A172 (cell line): Measurements from ENCODE around the gene STK17A. TPM values are rescaled to one million over a fixed set of nuclear protein-coding genes. Genes with fewer than 3 reads are reported as not detected.
"Not testable (repeated sequence)": the region's sequence is repeated elsewhere in the genome, so short reads cannot be mapped to it uniquely, and the experiment has no call there.

Experiments
- DNase-seq: peaks from one replicate; pipeline ENCODE4 v3.0.0-alpha.2; 2015; ENCODE audit warnings: low spot score
- total RNA-seq: library from RNA; depleted of rRNA; stranded (reverse); fragments of >200 nt; shearing (Covaris generic); gene quantifications from 2 replicates; pipeline ENCODE4 v1.2.3, GENCODE V29; 2014

Gene STK17A
- total RNA-seq, 1 experiment from 2014 or later, result 97.8 TPM

GRCh38 chr7:43568529-43568928, 14.4 kb upstream of the STK17A start:
- peak; percentile 37 for DNase-seq

DNA sequence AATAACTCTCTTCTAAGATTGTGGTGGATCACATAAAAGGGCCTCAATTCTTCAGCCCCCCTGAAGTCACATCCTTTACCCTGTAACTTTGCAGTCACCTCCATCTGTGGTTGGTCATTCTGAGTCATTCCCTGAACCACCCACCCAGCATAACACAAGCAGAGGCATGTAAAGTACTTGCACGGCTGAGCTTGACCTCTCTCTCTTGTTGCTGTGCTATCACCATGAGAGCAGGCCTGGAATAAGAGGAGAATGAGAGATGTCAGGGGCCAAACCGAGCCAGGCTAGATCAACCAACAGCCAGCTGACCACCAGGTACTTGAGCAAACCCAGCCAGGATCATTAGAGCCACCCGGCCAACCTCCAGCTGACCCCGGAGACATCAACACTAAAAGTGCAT, 13.5 kb upstream of the STK17A start:
- DNase-seq, result peak; percentile 82

- peak; percentile 31 for DNase-seq
Measured at GRCh38 chr7:43570688-43571365, 12.1 kb upstream of the STK17A start.

- peak; percentile 100 for DNase-seq
Measured at GRCh38 chr7:43572516-43573049, 10.3 kb upstream of the STK17A start.

GRCh38 chr7:43573832-43574231, 9.1 kb upstream of the STK17A start:
- DNase-seq, result not testable (repeated sequence)

- DNase-seq, result no peak
Measured at GRCh38 chr7:43575506-43575905, 7.4 kb upstream of the STK17A start.

DNA sequence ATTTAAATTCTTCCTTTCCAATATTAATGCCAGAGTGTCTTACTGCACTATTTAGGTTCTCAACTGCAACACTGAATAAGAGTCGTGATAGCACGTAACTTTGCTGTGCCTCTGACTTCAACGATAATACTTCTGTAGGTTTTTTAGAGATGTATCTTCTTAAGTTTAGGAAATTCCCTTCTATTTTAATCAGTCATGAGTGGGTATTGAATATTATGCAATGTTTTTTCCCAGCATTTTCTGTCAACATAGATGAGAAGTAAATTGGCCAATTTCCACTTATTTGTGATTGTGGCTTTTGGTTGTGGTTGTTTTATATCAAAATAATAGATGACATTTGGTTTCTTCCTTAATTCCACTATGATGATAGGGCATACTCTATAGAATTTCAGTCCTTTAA, 6.7 kb upstream of the STK17A start:
- DNase-seq, result no peak

- peak; percentile 47 for DNase-seq
Measured at GRCh38 chr7:43577485-43577951, 5.4 kb upstream of the STK17A start.

- DNase-seq, result peak; percentile 65
Measured at GRCh38 chr7:43583424-43584194, 701 bp downstream of the STK17A start.

- peak; percentile 50 for DNase-seq
Measured at GRCh38 chr7:43584195-43584586, 1.3 kb downstream of the STK17A start.

- not testable (repeated sequence) for DNase-seq
Measured at GRCh38 chr7:43584733-43585132, 1.8 kb downstream of the STK17A start.

- peak; percentile 34 for DNase-seq
Measured at GRCh38 chr7:43585562-43585961, 2.7 kb downstream of the STK17A start.

GRCh38 chr7:43586251-43586900, 3.5 kb downstream of the STK17A start:
- no peak for DNase-seq

GRCh38 chr7:43588477-43589132, 5.7 kb downstream of the STK17A start:
- DNase-seq, result no peak

- no peak for DNase-seq
Measured at GRCh38 chr7:43589133-43589478, 6.2 kb downstream of the STK17A start.

DNA sequence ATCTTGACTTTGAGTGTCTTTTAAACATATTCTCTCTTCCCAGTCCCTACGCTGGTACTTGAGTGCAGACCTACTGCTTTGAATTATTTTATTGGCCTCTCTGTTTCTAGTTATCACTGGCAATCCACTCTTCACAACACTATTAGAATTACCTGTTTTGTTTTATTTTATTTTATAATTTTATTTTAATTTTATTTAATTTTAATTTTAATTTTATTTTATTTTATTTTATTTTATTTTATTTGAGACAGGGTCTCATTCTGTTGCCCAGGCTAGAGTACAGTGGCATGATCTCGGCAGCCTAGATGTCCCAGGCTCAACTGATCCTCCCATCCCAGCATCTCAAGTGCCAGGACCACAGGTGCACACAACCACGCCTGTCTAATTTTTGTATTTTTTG, 6.8 kb downstream of the STK17A start:
- no peak for DNase-seq

DNA sequence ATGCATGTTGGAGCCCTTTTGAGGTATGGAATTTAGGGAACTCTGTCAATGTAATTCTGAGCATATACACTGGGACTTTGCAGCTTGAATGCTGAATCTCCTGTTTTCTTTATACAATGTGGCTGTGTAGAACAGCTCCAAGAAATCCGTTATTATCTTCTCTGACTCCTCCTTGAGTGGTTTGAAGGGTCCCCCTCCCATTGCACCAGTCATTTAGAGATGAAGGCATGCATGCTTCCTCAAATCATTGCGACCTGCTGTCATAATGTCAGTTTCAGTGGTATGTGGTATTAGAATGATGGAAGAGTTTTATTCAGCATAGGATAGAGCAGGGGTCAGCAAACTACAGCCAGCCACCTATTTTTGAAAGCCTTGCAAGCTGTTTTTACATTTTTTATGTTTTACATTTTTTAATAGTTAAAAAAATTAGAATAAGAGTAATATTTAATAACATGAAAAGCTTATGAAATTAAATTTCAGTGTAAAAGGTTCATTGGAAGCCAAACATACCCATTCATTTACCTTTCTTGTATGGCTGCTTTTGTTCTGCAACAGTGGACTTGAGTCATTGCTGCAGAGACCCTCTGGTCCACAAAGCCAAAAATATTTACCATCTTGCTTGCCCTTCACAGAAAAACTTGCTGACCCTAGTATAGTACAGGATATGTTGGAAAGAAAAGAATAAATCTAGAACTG, 8.1 kb downstream of the STK17A start:
- DNase-seq, result no peak

DNA sequence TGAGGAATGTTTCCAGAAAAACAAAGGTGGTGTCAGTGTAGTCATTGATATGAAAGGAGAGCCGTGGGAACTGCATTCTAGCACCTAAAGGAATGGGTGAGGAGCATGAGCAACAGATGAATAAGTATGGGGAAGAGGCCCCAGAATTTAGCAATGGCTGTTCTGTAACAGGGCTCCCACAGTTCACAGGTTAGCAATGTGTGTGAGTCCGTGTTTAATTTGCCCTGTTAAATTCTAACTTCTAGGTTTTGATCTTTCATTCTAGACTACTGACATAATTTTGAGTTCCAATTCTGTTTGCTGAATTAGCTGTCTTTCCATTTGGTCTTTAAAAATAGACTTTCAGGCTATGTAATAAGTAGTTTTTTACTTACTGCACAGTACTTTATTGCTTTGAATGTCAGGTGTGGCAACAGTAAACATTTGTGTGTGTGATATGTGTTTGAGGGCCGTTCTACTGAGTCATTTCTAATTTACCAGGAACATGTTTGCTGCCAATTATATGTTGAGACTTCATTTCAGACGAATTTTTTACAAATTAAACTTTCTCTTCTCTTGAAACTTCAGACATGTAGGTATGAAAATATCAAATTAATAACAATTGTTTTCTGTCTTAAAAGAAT, 8.8 kb downstream of the STK17A start:
- no peak for DNase-seq

- no peak for DNase-seq
Measured at GRCh38 chr7:43592326-43592725, 9.4 kb downstream of the STK17A start.

- no peak for DNase-seq
Measured at GRCh38 chr7:43593010-43593409, 10.1 kb downstream of the STK17A start.

GRCh38 chr7:43594020-43594419, 11.1 kb downstream of the STK17A start:
- no peak for DNase-seq
